A549 treated with Hydrocortisone at 1 μM for 4 hours (cell line): ENCODE results near the gene RTL3. TPM values are rescaled to one million over a fixed set of nuclear protein-coding genes. Genes with fewer than 3 reads are reported as not detected.

Source experiments
- total RNA-seq: library from RNA; stranded (reverse); fragments of 200-300 nt; extraction: Qiagen RNA extraction; gene quantifications from 5 replicates; pipeline ENCODE4 v1.2.3, GENCODE V29; 2022

The RTL3 gene, protein sequence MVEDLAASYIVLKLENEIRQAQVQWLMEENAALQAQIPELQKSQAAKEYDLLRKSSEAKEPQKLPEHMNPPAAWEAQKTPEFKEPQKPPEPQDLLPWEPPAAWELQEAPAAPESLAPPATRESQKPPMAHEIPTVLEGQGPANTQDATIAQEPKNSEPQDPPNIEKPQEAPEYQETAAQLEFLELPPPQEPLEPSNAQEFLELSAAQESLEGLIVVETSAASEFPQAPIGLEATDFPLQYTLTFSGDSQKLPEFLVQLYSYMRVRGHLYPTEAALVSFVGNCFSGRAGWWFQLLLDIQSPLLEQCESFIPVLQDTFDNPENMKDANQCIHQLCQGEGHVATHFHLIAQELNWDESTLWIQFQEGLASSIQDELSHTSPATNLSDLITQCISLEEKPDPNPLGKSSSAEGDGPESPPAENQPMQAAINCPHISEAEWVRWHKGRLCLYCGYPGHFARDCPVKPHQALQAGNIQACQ
- 0.06 to 0.14 TPM (median 0.08 TPM) in 5 replicates for total RNA-seq

DNA sequence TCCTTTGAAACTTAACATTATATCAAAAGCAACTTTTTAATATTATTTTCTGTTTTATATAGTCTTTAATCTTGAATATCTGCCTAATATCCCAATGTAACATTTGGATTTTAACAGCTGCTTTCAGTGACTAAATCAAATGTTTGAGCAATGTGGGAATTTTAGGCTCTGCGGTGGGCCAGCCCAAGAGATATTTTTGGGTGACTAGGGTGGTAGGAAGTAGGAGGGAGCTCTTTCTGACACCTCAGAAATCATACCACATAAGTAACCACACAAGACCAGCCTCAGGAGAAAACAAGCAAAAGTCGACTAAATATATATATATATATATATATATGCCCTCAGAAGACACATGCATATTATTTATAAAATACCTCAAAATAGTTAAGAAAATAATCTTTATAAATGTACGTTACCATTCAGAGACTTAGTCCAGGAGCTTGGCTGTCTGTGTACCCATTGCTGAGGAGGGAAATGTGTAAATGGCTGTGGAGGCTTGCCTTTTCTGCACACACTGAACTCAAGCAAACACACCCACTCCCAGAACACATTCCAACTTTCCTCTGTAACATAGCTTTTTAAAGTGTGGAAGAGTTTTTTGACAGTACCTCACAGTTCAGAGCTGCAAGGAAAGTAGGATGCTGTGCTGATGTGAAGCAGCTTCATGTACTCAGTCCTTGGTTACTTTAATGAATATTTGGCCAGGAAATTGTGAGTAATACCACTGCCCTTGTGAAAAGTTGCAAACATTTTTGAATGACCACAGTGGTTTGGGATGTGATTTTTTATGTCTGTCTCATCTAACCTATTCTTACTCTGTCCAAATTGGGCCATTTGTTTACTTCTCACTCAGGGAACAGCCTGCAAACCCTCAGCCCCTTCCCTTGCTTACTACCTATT, at the start of gene RTL3:
TSS of gene RTL3 (minus strand) at position 484 of the 900 bp plus-strand sequence. CDS start 908 bp downstream, outside the sequence.

Other genes starting within 250 kb of the RTL3 start
- gene LPAR4, start 88.4 kb upstream of the RTL3 start, total RNA-seq: not detected in 5 replicates